T follicular helper cell (primary cell): Measurements from ENCODE around the gene PRR19.
"Not testable (repeated sequence)": the region's sequence is repeated elsewhere in the genome, so short reads cannot be mapped to it uniquely, and the experiment has no call there.

Experiments used
- DNase-seq: peaks from one replicate; pipeline ENCODE4 v3.0.0-alpha.2; 2020; ENCODE audit warnings: low read depth

Gene PRR19

DNA sequence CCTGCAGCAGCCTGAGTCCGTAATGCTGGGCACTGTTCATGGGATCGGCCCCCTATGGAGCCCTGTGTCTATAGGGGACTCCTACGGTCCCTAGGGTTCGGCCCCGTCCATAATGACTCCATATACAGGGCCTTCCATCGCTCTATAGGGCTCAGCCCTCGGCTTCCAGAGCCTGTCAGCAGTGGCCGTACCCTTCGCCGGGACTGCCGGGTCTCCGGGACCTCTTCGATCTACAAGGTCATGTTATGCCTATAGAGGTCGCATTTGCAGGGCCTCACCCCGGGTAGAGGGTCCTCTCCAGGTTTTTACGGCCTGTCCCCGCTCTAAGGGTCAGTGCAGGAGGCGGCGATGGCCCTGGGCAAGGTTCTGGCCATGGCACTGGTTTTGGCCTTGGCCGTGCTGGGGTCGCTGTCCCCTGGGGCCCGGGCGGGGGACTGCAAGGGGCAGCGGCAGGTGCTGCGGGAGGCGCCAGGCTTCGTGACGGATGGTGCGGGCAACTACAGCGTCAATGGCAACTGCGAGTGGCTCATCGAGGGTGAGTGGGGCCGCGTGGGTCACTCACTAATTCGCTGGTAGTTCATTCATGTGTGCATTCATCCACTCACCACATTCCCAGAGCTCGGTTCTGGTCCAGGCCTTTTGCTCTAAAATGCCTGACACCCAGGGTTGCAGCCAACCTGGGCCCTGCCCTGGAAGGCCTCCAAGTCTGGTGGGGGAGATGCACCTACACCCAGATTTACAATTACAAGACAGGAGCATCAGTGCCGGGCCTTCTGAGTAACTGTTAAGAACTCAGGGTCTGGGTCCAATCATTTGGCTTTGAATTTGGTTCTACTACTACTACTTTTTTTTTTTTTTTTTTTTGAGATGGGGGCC is 24.2 kb downstream of the PRR19 start:
- DNase-seq = peak; percentile 11

GRCh38 chr19:42326969-42327368 is 25.0 kb downstream of the PRR19 start:
- no peak for DNase-seq

- DNase-seq = no peak
Measured at GRCh38 chr19:42327381-42327780, 25.4 kb downstream of the PRR19 start.

DNA sequence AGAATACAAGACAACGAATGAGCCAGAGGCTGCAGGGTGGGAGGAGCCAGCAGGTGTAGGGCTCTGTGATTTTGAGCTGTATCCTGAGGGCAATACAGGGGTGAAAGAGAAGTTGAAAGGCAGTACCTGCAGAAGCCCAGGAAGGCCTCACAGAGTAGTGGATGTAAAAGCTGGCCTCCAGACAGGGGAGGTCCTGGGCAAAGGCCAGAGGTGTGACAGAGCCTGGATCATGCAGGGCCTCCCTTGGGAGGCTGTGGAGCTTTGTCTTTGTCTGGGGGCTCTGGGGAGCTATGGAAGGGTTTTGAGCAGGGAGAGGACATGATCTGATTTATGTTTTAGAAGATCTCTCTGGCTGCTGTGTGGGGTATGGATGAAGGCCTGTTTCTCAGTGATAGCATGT is 26.2 kb downstream of the PRR19 start:
- no peak for DNase-seq

- no peak for DNase-seq
Measured at GRCh38 chr19:42328854-42329253, 26.9 kb downstream of the PRR19 start.

DNA sequence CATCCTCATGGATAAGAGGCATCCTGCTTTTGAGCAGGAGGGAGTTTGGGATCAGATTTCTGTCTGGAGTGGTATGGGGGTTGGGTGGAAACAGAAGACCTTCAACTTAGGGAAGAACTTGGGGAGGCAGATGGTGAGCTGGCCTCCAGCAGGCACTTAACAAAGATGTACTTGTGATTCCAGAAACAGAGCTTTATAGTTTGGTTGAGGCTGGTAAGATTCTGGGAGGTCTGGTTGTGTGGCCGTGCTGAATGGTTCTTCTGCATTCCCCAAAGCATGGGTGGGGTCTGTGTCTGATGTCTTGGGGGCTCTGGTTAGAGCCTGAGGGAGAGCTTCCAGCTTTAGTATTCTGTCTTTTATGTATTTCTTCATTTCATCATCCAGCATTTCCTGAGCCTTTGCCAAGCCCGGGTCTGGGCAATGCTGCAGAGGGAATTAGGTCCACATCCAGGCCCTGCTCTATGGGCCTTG is 28.3 kb downstream of the PRR19 start:
- no peak for DNase-seq

DNA sequence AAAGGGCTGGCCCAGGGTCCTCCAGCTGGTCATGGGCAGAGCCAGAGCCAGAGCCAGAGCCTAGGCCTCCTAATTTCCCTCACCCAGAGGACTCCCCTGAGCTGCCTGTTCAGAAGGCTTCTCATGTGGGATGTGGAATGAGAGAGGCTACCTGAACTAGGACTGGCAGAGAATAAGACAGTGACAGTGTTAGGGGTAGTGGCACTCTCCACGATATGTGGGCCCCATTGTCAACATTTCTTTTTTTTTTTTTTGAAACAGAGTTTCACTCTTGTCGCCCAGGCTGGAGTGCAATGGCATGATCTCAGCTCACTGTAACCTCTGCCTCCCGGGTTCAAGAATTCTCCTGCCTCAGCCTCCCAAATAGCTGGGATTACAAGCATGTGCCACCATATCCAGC is 29.4 kb downstream of the PRR19 start:
- DNase-seq = not testable (repeated sequence)

GRCh38 chr19:42332059-42332458 is 30.1 kb downstream of the PRR19 start:
- no peak for DNase-seq

GRCh38 chr19:42333018-42333417 is 31.1 kb downstream of the PRR19 start:
- no peak for DNase-seq

GRCh38 chr19:42333975-42334696 is 32.2 kb downstream of the PRR19 start:
- DNase-seq = no peak

GRCh38 chr19:42334697-42335373 is 32.9 kb downstream of the PRR19 start:
- DNase-seq = no peak

DNA sequence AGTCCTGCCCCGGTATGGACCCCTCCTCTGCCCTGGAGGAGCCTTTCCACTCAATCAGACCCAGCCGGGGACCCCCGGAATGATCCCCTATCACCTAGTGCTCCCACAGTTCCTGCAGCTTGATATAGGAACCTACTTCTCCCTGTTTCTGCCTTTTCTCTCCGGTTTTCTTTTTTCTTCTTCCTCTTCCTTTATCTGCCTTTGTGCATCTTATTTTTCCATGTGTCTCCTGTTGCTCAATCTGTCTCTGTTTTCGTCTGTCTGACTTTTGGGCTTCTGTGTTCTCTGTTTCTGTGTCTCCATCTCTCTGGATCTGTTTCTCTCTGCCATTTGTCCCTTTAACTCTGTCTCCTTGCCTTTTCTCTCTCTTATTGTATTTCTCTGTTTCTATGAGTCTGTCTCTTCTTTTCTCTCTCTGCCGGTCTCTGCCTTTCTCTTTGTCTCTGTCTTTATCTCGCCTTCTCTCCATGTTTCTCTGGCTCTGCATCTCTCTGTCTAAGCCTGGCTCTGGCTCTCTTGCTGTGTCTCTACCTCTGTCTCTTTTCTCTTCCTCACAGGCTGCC is 33.5 kb downstream of the PRR19 start:
- DNase-seq = no peak

DNA sequence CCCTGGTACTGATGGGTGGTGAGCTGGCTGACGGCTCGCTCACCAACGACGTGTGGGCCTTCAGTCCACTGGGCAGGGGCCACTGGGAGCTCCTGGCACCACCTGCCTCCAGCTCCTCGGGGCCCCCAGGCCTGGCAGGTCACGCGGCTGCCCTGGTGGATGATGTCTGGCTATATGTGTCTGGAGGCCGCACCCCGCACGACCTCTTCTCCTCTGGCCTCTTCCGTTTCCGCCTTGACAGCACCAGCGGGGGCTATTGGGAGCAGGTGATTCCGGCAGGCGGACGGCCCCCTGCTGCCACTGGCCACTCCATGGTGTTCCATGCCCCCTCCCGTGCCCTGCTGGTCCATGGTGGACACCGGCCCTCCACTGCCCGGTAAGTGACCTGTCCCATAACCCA is 34.0 kb downstream of the PRR19 start:
- DNase-seq = no peak

- DNase-seq = not testable (repeated sequence)
Measured at GRCh38 chr19:42339126-42339860, 37.4 kb downstream of the PRR19 start.

DNA sequence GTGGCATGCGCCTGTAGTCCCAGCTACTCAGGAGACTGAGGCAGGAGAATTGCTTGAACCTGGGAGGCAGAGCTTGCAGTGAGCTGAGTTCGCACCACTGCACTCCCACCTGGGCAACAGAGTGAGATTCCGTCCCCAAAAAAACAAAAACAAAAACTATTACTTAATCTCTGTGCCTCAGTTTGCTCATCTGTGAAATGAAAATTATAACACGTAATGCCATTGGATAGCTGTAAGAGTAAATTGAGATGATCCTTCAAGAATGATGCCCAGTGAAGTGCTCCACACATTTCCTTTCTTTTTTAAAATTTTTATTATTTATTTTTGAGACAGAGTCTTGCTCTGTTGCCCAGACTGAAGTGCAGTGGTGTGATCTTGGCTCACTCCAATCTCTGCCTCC is 38.0 kb downstream of the PRR19 start:
- not testable (repeated sequence) for DNase-seq

- DNase-seq = no peak
Measured at GRCh38 chr19:42343344-42344110, 41.6 kb downstream of the PRR19 start.

DNA sequence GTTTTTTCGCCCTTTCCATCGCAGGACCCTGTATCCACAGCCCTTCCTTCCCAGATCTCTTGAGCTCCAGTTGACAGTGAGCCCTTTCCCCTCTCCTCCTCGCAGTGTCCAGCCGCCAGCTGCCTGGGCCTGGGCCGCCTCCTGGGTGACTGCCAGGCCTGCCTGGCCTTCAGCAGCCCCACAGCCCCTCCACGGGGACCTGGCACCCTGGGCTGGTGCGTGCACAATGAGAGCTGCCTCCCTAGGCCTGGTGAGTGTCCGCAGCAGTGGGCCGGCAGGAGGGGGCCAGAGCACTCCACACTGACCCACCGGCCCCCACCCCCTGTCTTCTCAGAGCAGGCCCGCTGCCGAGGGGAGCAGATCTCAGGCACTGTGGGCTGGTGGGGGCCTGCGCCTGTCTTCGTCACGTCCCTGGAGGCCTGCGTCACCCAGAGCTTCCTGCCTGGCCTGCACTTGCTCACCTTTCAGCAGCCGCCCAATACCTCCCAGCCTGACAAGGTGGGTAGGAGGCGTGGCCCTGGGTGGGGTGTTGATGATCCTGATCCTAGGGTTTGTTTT is 42.5 kb downstream of the PRR19 start:
- no peak for DNase-seq

DNA sequence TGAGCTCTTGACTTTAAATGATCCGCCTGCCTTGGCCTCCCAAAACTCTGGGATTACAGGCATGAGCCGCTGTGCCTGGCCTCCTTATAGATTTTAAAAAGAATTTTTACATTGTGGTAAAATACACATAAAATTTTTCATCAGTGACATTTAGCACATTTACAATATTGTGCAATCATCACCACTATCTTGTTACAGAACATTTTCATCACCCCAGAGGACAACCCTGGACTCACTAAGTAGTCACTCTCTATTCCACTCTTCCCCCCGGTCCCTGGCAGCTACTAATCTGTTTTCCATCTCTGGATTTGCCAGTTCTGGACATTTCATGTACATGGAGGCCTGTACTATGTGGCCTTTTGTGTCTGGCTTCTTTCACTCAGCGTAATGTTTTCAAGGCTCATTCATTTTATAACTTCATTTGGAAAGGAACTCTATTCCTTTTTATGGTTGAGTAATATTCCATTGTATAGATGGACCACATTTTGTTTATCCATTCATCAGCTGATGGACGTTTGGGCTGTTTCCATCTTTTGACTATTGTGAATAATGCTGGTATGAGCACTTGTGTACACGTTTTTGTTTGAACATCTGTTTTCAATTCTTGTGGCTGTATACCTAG is 43.4 kb downstream of the PRR19 start:
- DNase-seq = no peak

DNA sequence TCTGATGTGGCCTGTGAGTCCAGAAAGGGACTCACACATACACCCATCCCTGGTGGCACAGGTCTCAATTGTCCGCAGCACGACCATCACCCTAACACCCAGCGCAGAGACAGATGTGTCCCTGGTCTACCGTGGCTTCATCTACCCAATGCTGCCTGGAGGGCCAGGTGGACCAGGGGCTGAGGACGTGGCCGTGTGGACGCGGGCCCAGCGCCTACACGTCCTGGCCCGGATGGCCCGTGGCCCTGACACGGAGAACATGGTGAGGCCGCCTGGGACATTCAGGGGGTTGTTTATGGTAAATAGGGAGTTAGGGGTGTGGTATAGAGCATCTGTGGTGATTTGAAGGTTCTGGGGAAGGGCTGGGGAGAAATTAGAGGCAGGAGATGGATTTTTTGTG is 46.3 kb downstream of the PRR19 start:
- no peak for DNase-seq
